Mucosa of stomach (tissue), 1 donor: ENCODE results near the gene TRMT44.
"Not testable (repeated sequence)": the region's sequence is repeated elsewhere in the genome, so short reads cannot be mapped to it uniquely, and the experiment has no call there.

Experiments
- H3K27me3 ChIP-seq: one replicate; pipeline ENCODE4 v1.7.0; 2013; ENCODE audit warnings: mild to moderate bottlenecking, low read length; ENCODE audit not compliant: control insufficient read depth, insufficient read depth
- H3K36me3 ChIP-seq: one replicate; pipeline ENCODE4 v1.7.0; 2013; ENCODE audit warnings: low read length; ENCODE audit not compliant: control insufficient read depth, insufficient read depth
- H3K4me1 ChIP-seq: one replicate; pipeline ENCODE4 v1.7.0; 2013; ENCODE audit warnings: mild to moderate bottlenecking, low read length; ENCODE audit not compliant: control insufficient read depth, insufficient read depth
- H3K4me3 ChIP-seq: one replicate; pipeline ENCODE4 v1.7.0; 2013; ENCODE audit warnings: low read length
- H3K9ac ChIP-seq: one replicate; pipeline ENCODE4 v1.7.0; 2013; ENCODE audit warnings: mild to moderate bottlenecking, low read length, moderate library complexity
- H3K9me3 ChIP-seq: one replicate; pipeline ENCODE4 v1.7.0; 2013; ENCODE audit warnings: mild to moderate bottlenecking, low read length, moderate library complexity; ENCODE audit not compliant: control insufficient read depth
- donor health status: Pancreatic carcinoma.

The TRMT44 gene

DNA sequence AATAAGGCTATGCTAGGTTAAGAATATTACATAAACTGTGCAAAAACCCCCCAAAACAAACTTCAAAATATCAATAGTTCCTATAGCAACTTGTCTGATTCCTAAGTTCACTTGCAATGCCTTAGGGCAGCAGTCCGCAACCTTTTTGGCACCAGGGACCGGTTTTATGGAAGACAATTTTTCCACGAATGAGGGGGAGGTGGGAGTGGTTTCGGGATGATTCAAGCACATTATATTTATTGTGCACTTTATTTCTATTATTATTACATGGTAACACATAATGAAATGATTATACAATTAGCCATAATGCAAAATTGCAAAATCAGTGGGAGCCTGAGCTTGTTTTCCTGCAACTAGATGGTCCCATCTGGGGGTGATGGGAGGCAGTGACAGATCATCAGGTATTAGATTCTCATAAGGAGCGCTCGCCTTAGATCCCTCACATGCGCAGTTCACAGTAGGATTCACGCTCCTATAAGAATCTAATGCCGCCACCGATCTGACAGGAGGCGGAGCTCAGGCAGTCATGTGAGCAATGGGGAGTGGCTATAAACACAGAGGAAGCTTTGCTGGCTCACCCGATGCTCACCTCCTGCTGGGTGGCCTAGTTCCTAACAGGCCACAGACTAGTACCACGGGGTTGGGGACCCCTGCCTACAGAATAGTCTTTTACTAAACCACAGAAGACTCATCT lies 39.8 kb upstream of the TRMT44 start:
- Histone ChIP-seq H3K4me3 (no peak overlapping the region), H3K36me3 (no peaks in the 10 kb centered on the region), H3K9me3 (no peaks in the 10 kb centered on the region), H3K9ac (no peak overlapping the region), H3K4me1 (peaks cover 13% of the 10 kb centered on the region), H3K27me3 (no peaks in the 10 kb centered on the region)

- H3K4me1 ChIP-seq = peaks cover 13% of the 10 kb centered on the region
- no peak overlapping the region for H3K4me3 ChIP-seq
- H3K9me3 ChIP-seq = no peaks in the 10 kb centered on the region
- H3K36me3 ChIP-seq = no peaks in the 10 kb centered on the region
- no peaks in the 10 kb centered on the region for H3K27me3 ChIP-seq
- no peak overlapping the region for H3K9ac ChIP-seq
These were observed 38.9 kb upstream of the TRMT44 start for GRCh38 chr4:8401665-8402064.

GRCh38 chr4:8402181-8402597 lies 38.4 kb upstream of the TRMT44 start:
- Histone ChIP-seq H3K4me3 (no peak overlapping the region), H3K27me3 (no peaks in the 10 kb centered on the region), H3K9me3 (no peaks in the 10 kb centered on the region), H3K9ac (no peak overlapping the region), H3K4me1 (peaks cover 14% of the 10 kb centered on the region), H3K36me3 (no peaks in the 10 kb centered on the region)

DNA sequence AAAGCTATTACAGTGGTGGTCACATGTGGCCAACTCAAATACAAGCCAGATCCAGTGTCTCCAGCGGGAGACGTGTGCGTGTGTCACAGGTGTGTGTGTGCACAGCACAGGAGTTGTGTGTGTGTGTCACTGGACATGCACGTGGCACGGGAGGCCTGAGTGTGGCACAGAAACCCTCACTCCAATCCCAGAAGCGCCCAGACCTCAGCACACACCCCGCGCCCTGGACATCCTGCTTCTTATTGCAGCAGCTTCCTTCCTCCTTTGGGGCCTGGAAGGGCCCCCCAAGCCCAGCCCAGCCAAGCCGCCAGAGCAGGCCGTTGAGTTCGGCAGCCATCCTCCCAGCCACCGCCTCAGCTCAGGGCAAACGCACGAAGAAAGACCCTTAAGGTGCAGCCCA lies 37.9 kb upstream of the TRMT44 start:
- H3K4me3 ChIP-seq = no peak overlapping the region
- H3K4me1 ChIP-seq = peaks cover 19% of the 10 kb centered on the region
- no peak overlapping the region for H3K9ac ChIP-seq
- H3K9me3 ChIP-seq = no peaks in the 10 kb centered on the region
- H3K36me3 ChIP-seq = no peaks in the 10 kb centered on the region
- H3K27me3 ChIP-seq = no peaks in the 10 kb centered on the region

GRCh38 chr4:8403173-8403753 lies 37.3 kb upstream of the TRMT44 start:
- Histone ChIP-seq H3K9ac (no peak overlapping the region), H3K36me3 (no peaks in the 10 kb centered on the region), H3K4me3 (no peak overlapping the region)

GRCh38 chr4:8403976-8404375 lies 36.6 kb upstream of the TRMT44 start:
- Histone ChIP-seq H3K4me3 (no peak overlapping the region), H3K9me3 (no peaks in the 10 kb centered on the region), H3K9ac (no peak overlapping the region), H3K36me3 (no peaks in the 10 kb centered on the region), H3K4me1 (peaks cover 29% of the 10 kb centered on the region), H3K27me3 (no peaks in the 10 kb centered on the region)

More at GRCh38 chr4:8403173-8403753, 37.3 kb upstream of the TRMT44 start:
- Histone ChIP-seq H3K27me3 (no peaks in the 10 kb centered on the region), H3K9me3 (no peaks in the 10 kb centered on the region), H3K4me1 (peaks cover 23% of the 10 kb centered on the region)

DNA sequence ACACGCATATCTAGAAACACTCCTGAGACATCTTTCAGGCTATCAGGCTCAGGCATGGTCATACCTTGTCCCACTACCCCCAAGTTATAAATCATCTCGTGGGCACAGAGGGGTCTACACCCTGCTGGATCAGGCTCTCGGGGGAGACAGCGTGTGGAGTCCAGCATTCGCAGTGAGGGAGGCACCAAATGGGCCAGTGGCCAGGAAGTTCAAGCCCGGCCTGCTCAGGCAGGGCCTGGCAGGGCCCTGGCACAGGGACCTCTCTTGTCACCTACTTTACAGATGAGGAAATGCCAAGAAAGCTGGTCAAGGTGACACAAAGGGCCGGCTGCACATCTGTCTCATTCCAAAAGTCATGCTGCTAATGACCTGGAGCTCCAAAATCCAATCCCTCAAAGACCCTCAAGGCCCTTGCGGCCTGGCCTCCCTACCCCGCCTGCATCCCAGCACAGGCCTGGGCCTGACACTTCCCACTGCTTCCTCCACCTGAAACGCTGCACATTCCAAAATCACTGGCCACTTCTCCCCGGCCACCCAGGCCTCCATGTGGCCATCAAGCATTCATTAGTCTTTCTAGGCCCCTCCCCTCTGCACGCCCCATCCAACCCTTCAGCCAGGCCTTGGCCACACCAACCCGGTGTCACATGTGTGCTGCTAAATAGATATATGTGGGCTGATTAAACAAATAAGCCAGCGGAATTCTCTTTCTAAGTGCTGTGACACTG lies 35.6 kb upstream of the TRMT44 start:
- Histone ChIP-seq H3K27me3 (no peaks in the 10 kb centered on the region), H3K9me3 (no peaks in the 10 kb centered on the region), H3K36me3 (no peaks in the 10 kb centered on the region), H3K4me1 (peaks cover 39% of the 10 kb centered on the region), H3K4me3 (no peak overlapping the region), H3K9ac (no peak overlapping the region)

DNA sequence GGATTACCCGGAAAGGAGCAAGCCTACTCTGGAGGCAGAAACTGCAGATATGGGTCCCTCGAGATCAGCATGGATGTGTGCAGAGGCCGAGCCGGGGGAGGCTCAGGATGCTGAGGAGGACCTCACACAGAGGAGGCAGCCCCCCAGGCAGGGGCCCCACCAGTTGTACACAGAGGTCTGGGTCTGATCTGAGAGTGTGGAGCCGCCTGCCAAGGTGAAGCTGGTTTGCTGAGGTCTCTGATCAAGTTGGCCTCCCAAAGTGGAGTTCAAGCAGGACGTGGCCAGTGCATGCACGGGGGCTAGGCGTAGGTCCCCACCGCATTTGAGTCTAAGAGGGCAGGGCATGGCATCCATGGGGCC lies 35.1 kb upstream of the TRMT44 start:
- H3K4me3 ChIP-seq = no peak overlapping the region

GRCh38 chr4:8406887-8407286 lies 33.7 kb upstream of the TRMT44 start:
- H3K9me3 ChIP-seq, H3K4me3 ChIP-seq, H3K9ac ChIP-seq, H3K36me3 ChIP-seq, H3K27me3 ChIP-seq: not testable (repeated sequence)
- H3K4me1 ChIP-seq = peaks cover 41% of the 10 kb centered on the region

More for the DNA sequence above, 35.1 kb upstream of the TRMT44 start:
- no peaks in the 10 kb centered on the region for H3K27me3 ChIP-seq
- peaks cover 41% of the 10 kb centered on the region for H3K4me1 ChIP-seq
- H3K9ac ChIP-seq = no peak overlapping the region
- H3K36me3 ChIP-seq = no peaks in the 10 kb centered on the region
- H3K9me3 ChIP-seq = no peaks in the 10 kb centered on the region

GRCh38 chr4:8407316-8407715 lies 33.3 kb upstream of the TRMT44 start:
- H3K36me3 ChIP-seq = no peaks in the 10 kb centered on the region
- no peak overlapping the region for H3K4me3 ChIP-seq
- H3K9ac ChIP-seq = no peak overlapping the region
- H3K4me1 ChIP-seq = peaks cover 41% of the 10 kb centered on the region
- H3K27me3 ChIP-seq = no peaks in the 10 kb centered on the region
- no peaks in the 10 kb centered on the region for H3K9me3 ChIP-seq

DNA sequence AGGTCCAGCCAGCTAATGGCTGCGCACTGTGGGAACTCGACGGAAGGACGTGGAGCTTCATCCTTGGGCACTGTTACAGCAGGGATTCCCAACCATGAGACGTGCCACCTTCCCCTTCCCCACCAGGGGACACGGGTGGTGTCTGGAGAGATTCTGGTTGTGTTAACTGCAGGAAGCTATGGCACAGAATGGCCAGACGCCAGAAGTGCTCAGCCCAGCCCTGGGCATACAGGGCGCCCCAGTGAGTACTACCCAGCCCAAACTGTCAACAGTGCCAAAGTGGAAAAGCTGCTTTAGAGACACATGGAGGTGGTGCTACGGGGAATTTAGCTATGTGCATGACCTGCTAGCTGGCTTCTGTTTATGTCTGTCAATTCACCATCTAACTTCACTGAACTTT lies 32.8 kb upstream of the TRMT44 start:
- H3K27me3 ChIP-seq = no peaks in the 10 kb centered on the region
- no peaks in the 10 kb centered on the region for H3K9me3 ChIP-seq
- H3K9ac ChIP-seq = no peak overlapping the region
- H3K4me1 ChIP-seq = peaks cover 41% of the 10 kb centered on the region
- no peaks in the 10 kb centered on the region for H3K36me3 ChIP-seq
- H3K4me3 ChIP-seq = no peak overlapping the region

DNA sequence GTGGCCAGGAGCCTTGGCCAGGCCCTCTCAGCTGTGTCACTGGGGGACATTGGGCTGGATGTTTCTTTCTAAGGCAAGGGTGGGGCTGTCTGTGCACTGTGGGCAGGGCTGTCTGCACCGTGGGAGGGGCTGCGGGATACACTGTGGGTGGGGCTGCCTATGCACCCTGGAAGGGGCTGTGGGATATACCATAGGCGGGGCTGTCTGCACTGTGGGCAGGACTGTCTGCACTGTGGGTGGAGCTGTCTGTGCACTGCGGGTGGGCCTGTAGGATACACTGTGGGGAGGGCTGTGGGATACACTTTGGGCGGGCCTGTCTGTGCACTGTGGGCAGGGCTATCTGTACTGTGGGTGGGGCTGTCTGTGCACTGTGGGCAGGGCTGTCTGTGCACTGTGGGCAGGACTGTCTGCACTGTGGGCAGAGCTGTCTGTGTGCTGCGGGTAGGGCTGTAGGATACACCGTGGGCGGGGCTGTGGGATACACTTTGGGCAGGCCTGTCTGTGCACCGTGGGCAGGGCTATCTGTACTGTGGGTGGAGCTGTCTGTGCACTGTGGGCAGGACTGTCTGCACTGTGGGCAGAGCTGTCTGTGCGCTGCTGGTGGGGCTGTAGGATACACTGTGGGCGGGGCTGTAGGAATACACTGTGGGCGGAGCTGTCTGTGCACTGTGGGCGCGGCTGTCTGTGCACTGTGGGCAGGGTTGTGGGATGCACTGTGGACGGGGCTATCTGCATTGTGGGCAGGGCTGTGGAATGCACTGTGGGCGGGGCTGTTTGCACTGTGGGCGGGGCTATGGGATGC lies 31.1 kb upstream of the TRMT44 start:
- Histone ChIP-seq H3K36me3 (no peaks in the 10 kb centered on the region), H3K27me3 (no peaks in the 10 kb centered on the region), H3K4me1 (peaks cover 36% of the 10 kb centered on the region), H3K9me3 (no peaks in the 10 kb centered on the region), H3K9ac (no peak overlapping the region), H3K4me3 (no peak overlapping the region)
